GM21737 (cell line): ENCODE results near the gene TAPT1.

Experiments used
- ATAC-seq: cut with Tn5 transposase; IDR thresholded peaks from one replicate; pipeline ENCODE4 v1.9.1; 2021; ENCODE audit warnings: mild to moderate bottlenecking, moderate library complexity; ENCODE audit not compliant: unreplicated experiment

Gene TAPT1

DNA sequence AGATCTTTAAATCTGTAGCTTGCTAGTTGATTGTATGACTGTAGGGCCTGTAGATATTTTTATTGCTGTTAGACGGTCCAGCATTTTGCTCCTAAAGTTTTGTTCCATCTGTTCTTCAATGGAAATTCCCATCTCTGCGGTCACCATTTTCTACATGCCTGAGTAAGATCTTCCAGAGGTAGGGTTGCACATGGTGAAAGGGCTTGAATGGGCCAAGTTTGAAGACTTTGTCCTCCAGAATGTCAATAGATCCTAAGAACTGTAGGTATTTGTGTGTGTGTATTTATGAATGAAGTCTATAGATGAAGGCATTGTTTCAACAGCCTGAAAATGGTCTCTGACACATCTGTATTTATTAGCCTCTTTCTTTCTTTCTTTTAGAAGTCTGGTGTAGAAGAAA, 22.3 kb upstream of the TAPT1 start:
- ATAC-seq: no peak

DNA sequence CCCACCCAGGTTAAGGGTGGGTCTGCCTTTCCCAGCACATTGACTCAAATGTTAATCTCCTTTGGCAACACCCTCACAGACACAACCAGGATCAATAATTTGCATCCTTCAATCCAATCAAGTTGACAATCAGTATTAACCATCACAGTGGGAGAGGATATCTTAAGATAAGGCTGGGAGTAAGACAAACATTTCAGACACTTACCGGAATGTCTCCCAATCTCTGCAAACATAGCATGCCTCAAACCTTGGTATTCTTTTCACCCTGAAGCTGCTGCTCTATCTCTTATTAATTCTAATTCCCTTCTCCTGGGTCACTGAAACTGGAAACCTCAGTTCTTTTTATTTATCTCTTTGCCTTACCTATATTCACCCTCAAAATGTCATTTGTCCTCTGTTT, 19.0 kb upstream of the TAPT1 start:
- no peak for ATAC-seq

DNA sequence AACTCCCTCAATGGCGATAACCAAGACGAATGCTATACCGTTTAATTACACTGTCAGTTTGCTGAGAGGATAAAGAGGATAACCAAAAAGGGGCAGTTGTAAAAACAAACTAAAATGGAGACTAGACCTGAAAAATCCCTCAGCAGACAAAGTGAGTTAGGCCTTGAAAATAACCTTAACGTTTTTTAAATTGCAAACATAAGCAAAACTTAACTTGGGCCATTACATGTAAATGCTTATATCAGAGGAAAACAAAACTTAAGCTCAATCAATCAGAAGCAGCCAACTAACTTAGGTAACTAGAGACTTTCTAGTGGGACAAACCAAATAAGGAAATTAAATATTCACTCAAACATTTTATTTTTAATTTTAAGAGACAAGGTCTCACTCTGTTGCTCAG, 17.0 kb upstream of the TAPT1 start:
- ATAC-seq: no peak

DNA sequence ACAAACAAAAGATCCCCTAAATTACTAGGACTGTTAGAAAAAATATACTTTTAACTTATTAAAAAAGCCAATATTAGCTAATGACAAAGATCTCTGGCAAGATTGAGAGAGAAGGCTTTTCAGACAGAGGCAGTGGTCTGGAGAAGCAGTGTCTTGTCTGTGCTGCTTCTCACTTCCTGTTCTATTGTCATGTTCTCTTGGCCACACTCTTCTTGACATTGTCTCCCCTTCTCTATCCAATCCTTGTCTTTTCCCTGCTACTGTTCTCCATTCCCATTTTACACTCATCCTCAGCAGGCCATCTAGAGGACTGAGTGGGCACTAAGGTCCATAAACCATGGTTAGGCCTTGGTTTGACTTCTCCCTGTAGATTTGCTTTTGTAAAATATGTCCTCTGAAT, 14.0 kb upstream of the TAPT1 start:
- ATAC-seq: no peak

DNA sequence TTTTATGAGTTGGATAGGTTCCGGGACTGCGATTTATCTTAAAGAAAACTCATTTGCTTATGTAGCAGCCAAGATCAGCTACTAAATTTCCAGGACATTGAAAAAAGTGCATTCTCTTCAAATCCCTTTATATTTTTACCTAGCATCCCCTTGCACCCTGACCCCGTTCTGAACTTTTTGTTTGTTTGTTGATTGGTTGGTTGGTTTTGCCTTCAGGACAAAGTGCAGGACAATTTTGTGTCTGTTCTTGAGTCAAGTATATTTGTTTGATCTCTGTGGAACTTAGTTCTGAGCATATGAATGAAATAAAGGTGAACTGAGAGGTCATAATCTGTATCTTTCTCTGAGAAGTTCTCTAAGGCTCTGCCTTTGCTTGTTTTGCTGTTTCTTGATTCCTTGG, 12.8 kb upstream of the TAPT1 start:
- ATAC-seq: no peak

DNA sequence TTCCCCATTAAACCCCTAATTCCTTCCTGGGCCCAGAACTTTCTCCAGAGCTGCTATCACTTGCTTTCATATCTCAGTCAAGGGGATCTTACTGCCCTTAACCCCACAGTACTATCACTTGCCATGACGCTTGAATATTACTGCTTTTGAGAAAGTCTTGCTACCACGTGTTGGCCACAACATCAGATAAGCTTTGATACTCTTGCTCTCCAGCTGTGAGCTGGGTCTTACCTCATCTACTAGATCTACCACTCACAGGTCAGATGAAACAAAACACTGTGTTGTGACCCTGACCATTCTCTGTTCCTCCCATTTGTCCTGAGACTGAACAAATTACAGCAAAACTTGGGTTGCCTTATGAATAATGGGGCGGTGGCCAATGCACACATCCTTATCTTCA, 12.1 kb upstream of the TAPT1 start:
- ATAC-seq: no peak

DNA sequence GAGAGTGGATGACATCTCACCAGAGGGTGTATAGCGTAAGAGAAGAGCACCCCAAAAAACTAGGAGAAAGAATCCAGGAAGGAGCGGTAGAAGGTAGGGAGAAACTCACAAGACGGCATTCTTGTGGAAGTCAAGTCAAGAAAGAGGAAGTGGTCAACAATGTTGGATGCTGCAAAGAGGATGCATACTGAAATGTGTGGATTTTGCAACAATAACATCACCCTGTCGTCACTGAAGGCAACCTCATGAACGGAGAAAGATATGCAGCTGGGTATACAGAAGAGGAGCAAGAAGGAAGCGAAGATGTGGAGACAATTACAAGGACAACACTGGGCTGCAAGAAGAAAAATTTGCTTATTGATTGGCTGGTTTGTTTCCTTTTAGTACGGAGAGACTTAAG, 11.4 kb upstream of the TAPT1 start:
- no peak for ATAC-seq

DNA sequence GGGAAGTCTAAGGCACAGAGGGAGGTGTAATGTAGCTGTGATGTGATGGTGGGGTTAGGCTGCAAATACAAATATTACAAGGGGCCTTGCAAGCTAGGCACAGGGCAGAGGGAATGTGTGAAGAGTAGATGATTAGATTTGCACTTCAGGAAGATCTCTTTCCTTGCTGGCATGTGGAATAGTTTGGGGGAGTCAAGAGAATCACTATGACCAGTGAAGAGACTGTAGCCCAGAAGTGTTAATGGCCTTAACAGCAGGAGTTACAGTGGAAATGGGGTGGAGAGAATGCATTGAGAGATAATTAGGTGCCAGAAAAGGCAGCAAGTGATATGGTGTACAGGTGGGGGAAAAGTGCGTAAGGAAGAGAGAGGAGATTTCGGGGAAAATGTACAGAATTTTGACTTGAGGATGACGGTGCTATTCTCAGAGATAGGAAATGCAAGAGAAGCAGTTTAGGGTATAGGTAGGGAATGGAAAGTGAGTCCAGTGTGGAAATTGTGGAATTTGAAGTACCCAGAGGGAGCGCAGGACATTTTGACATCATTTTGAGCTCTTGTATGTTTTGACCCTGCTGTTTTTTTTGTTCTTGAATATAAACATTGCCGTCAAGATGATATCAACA, 10.2 kb upstream of the TAPT1 start:
- no peak for ATAC-seq

DNA sequence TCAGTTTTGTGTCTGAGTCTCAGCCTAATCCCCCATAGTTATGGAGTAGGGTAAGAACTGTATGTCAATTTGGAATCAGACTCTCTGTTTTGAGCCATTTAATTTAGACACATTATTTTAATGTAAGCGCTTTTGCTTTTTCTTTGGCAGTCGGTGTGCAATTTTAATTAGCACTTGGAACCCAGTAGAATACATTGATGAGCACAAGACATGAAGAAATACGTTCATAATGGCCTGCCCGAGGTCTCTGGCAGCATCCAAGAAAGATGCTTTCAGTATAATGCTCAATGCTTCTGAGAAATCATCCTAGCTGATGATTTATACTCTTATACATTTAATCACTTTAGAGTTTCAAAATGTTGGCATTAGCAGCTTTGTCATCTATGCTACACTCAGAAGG, 8.9 kb upstream of the TAPT1 start:
- ATAC-seq: no peak

DNA sequence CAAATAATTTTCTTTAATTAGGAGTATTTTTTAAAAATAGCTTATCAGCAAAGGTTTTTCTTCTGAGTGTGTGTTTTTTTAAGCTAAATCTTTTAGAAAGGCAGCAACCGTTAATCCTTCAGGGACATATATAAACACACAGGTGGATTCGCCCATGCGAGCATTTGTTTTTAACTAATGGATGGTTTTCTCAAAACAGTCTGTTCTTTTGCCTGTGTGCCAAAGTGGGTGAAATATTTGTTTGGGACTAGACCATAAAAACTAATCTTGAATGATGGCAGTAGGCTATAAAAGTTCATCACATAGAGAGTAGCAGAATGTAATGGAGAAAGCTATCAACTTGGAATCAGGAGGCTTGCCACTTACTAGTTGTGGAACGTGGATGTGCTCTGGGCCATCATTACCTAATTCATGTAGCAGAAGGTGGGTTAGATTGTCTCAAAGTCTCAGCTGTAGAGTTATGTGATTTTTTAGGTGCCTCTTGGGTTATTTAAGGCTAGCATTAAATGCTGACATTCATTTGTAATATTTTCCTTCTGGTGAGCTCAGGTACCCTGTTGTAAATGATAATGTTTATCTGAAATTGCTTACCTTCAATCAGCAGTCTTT, 7.4 kb upstream of the TAPT1 start:
- no peak for ATAC-seq

DNA sequence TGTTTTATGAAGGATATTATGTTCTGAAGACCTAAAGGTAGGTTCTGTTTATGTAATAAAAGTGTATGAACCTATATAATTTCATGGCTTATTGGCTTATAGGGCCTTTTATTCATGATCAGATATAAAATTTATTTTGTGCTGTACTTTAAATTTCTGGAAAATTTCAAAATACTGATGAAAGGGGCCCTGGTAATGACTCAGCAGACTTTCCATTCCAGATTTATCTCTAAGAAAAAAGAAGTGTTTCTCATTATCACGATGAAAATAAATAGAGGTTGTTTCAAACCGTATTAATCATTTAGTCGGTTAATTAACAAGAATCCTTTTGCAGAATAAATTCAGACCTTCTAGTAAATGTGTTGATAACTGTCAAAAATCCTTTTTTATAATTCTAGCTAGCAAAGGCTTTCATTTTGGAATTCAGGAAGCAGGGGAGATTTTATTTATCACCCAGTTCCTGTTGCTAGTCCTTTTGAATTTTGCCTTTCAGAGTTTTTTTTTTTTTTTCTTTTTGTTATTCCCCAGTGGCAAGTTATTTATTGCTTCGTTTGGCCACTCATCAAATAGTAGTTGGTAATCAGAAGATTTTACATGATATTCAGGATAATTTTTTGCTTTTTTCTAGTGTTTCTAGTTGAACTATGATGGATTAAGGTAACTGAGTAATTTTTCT, 5.4 kb upstream of the TAPT1 start:
- ATAC-seq: no peak

DNA sequence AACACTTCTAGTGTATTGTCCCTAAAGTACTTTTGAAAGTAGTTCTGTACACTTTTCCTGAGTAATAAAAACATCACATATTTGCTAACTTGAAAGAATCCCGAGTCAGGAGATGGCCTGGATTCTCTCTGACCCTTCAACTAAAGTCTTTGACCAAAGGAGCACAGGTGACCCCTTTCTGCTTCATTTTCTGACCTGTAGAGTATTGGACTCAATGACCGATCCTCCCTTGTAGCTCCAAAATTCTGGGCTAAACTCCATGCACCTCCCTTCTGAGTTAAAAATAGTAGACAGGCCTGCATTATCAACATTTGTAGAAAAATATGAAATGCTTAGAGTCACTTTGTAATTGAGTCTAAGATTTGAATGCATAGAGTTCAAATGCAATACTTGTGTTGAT, 4.0 kb upstream of the TAPT1 start:
- no peak for ATAC-seq

DNA sequence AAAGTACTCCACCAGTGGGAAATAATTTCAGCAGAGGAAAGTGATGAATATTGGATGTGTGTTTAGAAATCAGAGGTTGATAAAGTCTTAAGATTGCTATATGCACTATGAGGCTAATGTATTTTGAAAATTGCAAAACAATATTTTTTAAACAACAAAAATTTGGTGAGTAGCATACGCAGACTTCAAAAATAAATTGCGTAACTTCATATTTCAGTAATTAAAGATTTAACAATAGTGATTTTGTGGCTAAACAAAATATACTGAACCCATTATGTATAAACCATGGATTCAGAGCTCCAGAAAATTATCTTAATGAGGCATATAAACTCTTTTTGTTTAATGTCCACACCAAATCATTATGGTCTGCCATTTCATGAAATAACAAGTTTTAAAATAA, 3.3 kb upstream of the TAPT1 start:
- ATAC-seq: no peak

DNA sequence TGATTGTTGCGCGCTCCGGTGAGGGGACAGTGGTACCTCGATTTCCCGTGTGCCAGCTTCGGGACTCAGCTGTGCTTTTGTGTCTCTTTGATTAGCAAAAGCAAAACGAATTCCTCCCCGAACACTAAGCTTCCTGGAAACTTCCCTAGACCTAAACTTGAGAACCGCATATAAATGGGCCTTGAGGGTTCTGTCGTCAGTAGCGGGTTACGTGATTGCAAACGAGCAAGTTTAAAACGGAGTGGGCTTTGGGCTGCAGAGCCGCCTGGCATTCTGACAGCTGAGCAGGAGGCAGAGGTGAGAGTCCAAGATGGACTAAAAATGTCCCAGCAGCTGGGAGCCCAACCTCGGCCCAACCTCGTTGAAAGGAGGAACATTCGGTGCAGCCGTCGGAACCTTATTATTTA, 1.2 kb upstream of the TAPT1 start:
- ATAC-seq: no peak

DNA sequence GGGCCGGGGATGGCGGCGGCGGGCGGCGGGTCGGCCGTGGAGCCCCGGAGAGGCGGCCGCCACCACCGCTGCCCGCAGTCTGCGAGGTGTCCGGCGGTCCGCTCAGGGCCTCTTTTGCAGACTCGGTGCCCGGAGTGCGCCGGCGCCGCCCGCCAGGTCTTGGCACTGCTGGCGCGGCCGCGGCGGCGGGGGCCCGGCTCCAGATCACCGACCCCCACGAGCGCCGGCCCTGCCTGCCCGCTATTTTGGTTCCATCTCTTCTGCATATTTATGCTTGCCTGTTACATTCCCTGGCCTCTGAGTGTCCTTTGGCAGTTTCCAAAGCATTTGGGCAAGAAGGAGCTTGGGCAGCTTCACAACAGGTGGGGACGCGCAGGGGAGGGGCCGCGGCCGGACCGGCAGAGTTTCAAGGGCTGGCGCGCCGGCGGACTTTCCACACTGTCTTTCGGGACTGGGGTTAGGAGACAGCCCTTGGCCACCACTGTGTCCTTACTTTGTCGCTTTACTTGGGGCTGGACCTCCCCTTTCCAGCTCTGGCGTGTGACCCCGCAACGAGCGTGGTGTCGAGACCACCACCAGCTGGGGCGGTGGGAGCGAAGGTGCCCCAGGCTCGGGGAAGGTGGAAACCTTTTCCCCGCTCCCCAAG, 668 bp upstream of the TAPT1 start:
- ATAC-seq: peak; percentile 40

DNA sequence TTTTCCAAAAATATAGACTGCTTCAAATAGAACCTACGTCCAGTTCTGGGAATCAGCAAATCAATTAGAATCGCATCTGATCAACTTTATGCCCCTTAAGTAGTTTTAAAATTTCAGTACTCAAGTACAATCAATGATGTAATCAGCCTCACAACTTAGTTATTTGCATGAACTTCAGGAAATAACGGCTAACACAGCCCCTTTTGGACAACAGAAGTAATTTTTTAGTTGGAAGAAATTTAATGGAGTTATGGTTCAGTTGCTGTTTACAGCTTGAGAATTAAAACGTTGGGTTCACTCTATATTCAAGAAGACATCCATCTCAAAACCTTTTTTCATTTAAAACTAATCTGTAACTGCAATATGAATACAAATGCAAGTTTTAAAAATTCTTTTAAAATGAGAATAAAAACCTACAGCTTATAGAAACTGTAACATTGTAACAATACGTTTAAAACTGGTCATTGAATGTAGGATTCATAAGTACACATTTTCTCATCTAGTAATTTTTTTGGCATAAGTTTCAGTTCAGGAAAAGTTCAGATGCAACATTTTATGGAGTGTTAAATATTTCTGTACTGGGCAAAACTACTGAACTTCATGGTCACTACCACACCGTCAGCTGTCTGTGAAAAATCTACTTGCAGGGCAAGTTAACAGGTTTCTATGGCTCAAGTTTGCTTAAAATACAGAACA, 956 bp downstream of the TAPT1 start:
- peak; percentile 2 for ATAC-seq

DNA sequence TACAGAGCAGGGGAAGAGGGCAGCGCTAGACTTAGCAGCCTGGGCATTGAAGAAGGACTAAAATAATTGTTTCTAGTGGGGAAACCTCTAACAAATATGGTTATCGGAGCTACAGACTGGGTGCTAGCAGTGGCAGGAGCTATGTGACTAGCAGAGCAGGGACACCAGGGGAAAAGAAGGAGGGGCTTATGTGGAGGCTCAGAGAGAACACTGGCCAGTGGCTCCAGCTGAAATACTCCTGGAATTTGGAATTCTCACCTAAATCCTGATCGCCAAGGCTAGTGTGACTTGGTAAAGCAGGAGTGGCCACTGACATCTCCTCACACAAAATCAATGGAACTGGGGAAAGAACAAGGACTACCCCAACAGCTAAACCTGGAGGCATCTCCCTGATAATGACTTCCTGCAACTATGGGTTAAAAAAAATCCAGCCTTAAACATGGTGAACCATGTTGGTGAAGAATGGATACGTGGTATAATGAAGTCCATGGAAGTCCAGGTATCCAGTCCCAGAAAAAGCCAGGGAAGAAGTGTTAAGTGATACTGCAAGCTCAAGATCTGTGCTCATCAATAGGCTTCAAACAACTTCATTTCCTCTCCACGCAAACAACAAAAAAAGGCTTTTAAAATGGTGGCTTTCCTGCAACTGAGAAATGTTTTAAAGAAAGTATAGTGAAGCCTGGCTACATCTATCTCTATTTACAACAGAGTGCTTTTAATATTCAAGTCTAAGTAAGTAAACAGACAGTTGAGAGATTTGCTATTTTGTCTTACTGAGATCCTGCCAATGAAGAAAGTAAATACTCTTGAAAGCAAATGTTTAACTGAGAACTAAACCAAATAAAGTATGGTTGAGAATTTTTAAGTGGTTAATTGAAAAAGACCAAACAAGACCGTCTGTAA, 1.8 kb downstream of the TAPT1 start:
- no peak for ATAC-seq

DNA sequence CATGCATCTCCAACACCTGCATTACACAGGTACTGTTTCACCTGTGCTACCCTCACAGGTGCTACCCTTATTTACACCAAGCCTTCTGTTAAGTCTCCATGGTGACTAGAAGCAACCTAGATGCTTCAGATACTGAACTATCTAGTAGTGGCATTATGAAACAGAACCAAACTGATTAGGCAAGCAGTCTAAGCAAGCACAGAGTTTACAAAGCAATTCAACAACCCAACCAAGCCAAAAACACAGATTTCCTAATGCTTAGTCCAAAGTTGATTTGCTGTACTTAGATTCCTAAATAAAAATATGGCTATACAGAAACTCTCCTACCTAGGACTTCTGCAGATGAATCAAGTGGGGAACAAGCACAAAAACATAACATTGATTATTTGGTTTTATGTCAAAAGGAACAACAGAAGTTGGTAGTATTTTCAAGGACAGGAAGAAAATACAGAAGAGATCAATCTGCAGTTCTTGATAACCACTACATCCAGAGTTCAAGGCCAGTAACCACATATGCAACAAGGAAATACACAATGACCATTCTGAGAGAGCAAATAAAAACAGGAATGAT, 3.2 kb downstream of the TAPT1 start:
- no peak for ATAC-seq

DNA sequence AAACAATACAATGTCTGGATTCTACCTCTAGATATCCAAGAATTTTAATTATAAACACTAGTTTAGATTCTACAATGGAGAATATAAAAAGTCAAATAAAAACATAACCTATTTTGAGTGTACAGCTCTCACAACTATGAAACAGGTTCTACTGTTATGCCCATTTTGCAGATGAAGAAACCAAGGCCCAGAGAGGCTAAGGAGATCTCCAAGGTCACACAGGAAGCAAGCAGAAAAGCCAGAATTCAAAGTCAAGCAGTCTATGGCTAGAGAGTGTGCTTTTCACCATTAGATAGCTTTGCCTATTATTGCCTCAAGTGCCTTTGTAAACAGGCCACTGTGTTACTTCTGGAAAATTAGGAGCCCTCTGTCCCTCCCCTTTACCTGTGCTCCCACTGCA, 7.3 kb downstream of the TAPT1 start:
- no peak for ATAC-seq
